GM19328 (cell line): ENCODE results near the gene BTK.

Experiments
- ATAC-seq: cut with Tn5 transposase; IDR thresholded peaks from one replicate; pipeline ENCODE4 v1.9.1; 2021; ENCODE audit warnings: mild to moderate bottlenecking, moderate library complexity; ENCODE audit not compliant: unreplicated experiment

The BTK gene

GRCh38 chrX:101385795-101386541 is at the start of gene BTK:
Gene BTK, minus strand, starts transcription at chrX:101386191. Its CDS starts 10,907 bp downstream, at chrX:101375284.
- peak; percentile 43 for ATAC-seq

GRCh38 chrX:101430457-101431078 is 44.6 kb upstream of the BTK start:
- ATAC-seq: peak; percentile 75

GRCh38 chrX:101429934-101430333 is 43.9 kb upstream of the BTK start:
- ATAC-seq: peak; percentile 42

- ATAC-seq: no peak
Observed at GRCh38 chrX:101427954-101428353, 42.0 kb upstream of the BTK start.

- no peak for ATAC-seq
Observed at GRCh38 chrX:101419489-101419888, 33.5 kb upstream of the BTK start.

- ATAC-seq: no peak
Observed at GRCh38 chrX:101417981-101418841, 32.2 kb upstream of the BTK start.

- no peak for ATAC-seq
Observed at GRCh38 chrX:101417190-101417589, 31.2 kb upstream of the BTK start.

- ATAC-seq: no peak
Observed at GRCh38 chrX:101416691-101417090, 30.7 kb upstream of the BTK start.

GRCh38 chrX:101415180-101416145 is 29.5 kb upstream of the BTK start:
- no peak for ATAC-seq

GRCh38 chrX:101411984-101412383 is 26.0 kb upstream of the BTK start:
- no peak for ATAC-seq

GRCh38 chrX:101410461-101410860 is 24.5 kb upstream of the BTK start:
- no peak for ATAC-seq

GRCh38 chrX:101409043-101409442 is 23.1 kb upstream of the BTK start:
- ATAC-seq: no peak

- peak; percentile 12 for ATAC-seq
Observed at GRCh38 chrX:101408532-101408841, 22.5 kb upstream of the BTK start.

GRCh38 chrX:101407748-101408531 is 21.9 kb upstream of the BTK start, which contains the start of the genes GLA and HNRNPH2:
Gene GLA, minus strand, starts transcription at chrX:101407925. Its CDS starts 22 bp downstream, at chrX:101407903.
Gene HNRNPH2, plus strand, starts transcription at chrX:101408222. Its CDS starts 3,767 bp downstream, at chrX:101411989.
- ATAC-seq: peak; percentile 91

GRCh38 chrX:101407167-101407747 is 21.3 kb upstream of the BTK start:
- ATAC-seq: no peak

- ATAC-seq: no peak
Observed at GRCh38 chrX:101399825-101400224, 13.8 kb upstream of the BTK start.

GRCh38 chrX:101398694-101399093 is 12.7 kb upstream of the BTK start:
- no peak for ATAC-seq

GRCh38 chrX:101397779-101398178 is 11.8 kb upstream of the BTK start:
- ATAC-seq: no peak

- no peak for ATAC-seq
Observed at GRCh38 chrX:101395789-101396188, 9.8 kb upstream of the BTK start.
